ENCODE data around the gene ARHGEF19.
"Not testable (repeated sequence)": the region's sequence is repeated elsewhere in the genome, so short reads cannot be mapped to it uniquely, and the experiment has no call there.

The ARHGEF19 gene

DNA sequence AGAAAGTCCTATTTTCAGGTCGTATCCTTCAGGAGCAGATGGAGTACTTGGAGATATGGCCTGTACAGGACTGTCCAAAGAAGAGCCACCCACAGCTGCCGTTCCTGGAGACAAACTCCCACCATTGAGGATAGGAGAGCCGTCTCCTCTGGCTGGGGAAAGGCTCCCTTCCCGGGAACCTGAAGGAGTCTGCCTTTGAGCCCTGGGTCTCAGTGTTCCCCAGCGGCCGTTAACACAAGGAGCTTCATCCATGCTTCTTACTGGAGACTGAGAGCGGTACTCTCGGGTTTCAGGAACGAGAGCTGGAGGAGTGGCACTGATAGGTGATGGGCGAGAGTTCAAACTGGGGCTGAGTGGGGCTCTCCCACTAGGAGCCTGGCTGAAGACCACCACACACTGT is 38.9 kb upstream of the ARHGEF19 start:
- Histone ChIP-seq H3K4me3 (ENCODE audit: insufficient read depth, low read depth, low read length, poor library complexity, severe bottlenecking) (no peak overlapping the region), H3K9me3 (ENCODE audit: control insufficient read depth, low read length) (no peaks in the 10 kb centered on the region), H3K36me3 (ENCODE audit: control insufficient read depth, insufficient read depth, low read length) (peaks cover 39% of the 10 kb centered on the region), H3K27me3 (replicated peaks; ENCODE audit: control insufficient read depth, insufficient read depth, low read length, poor library complexity, severe bottlenecking) (no peaks in the 10 kb centered on the region), H3K4me1 (ENCODE audit: control insufficient read depth, insufficient read depth, low read length, poor library complexity, severe bottlenecking) (no peaks in the 10 kb centered on the region), H3K27ac (ENCODE audit: insufficient read depth, low read length, poor library complexity, severe bottlenecking) (no peak overlapping the region)
- DNase-seq = no peak

GRCh38 chr1:16250524-16251251 is 38.2 kb upstream of the ARHGEF19 start:
- no peaks in the 10 kb centered on the region for H3K27me3 ChIP-seq (replicated peaks; ENCODE audit: control insufficient read depth, insufficient read depth, low read length, poor library complexity, severe bottlenecking)
- H3K36me3 ChIP-seq (ENCODE audit: control insufficient read depth, insufficient read depth, low read length) = peaks cover 32% of the 10 kb centered on the region
- H3K27ac ChIP-seq (ENCODE audit: insufficient read depth, low read length, poor library complexity, severe bottlenecking) = no peak overlapping the region
- H3K9me3 ChIP-seq (ENCODE audit: control insufficient read depth, low read length) = no peaks in the 10 kb centered on the region
- no peak for DNase-seq
- no peaks in the 10 kb centered on the region for H3K4me1 ChIP-seq (ENCODE audit: control insufficient read depth, insufficient read depth, low read length, poor library complexity, severe bottlenecking)
- H3K4me3 ChIP-seq (ENCODE audit: insufficient read depth, low read depth, low read length, poor library complexity, severe bottlenecking) = no peak overlapping the region

DNA sequence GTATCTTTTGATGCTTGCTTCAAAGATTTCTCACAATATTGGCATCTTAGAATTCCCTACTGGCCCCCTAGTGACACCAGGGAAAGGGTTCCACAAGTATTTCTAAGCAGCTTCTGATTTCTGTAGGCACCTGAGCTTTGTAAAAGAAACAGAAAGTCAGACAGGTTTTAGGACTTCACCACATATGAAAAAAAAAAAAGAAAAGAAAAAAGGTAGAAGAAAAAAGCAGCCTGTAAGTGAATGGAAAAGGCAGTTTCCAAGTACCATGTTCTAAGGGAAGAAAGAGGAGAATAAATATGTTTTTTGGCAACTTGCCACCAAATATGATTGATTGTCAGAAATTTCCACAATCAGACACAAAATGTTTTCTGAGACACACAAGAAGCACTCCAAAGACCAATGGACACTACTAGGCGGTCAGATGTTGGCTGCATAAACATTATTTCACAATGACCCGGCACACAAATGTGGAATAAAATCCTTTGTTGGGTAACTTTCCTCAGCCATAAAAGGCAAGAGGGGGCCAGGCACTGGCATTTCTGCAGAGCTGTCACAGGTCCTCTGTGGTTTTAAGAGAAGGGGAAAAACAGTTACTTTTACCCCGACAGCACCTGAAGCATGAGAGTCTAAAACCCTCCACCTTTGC is 37.3 kb upstream of the ARHGEF19 start:
- H3K4me3 ChIP-seq (ENCODE audit: insufficient read depth, low read depth, low read length, poor library complexity, severe bottlenecking) = no peak overlapping the region
- no peaks in the 10 kb centered on the region for H3K27me3 ChIP-seq (replicated peaks; ENCODE audit: control insufficient read depth, insufficient read depth, low read length, poor library complexity, severe bottlenecking)
- no peak for DNase-seq
- no peak overlapping the region for H3K27ac ChIP-seq (ENCODE audit: insufficient read depth, low read length, poor library complexity, severe bottlenecking)
- H3K9me3 ChIP-seq (ENCODE audit: control insufficient read depth, low read length) = no peaks in the 10 kb centered on the region
- H3K36me3 ChIP-seq (ENCODE audit: control insufficient read depth, insufficient read depth, low read length) = peaks cover 22% of the 10 kb centered on the region
- H3K4me1 ChIP-seq (ENCODE audit: control insufficient read depth, insufficient read depth, low read length, poor library complexity, severe bottlenecking) = no peaks in the 10 kb centered on the region

DNA sequence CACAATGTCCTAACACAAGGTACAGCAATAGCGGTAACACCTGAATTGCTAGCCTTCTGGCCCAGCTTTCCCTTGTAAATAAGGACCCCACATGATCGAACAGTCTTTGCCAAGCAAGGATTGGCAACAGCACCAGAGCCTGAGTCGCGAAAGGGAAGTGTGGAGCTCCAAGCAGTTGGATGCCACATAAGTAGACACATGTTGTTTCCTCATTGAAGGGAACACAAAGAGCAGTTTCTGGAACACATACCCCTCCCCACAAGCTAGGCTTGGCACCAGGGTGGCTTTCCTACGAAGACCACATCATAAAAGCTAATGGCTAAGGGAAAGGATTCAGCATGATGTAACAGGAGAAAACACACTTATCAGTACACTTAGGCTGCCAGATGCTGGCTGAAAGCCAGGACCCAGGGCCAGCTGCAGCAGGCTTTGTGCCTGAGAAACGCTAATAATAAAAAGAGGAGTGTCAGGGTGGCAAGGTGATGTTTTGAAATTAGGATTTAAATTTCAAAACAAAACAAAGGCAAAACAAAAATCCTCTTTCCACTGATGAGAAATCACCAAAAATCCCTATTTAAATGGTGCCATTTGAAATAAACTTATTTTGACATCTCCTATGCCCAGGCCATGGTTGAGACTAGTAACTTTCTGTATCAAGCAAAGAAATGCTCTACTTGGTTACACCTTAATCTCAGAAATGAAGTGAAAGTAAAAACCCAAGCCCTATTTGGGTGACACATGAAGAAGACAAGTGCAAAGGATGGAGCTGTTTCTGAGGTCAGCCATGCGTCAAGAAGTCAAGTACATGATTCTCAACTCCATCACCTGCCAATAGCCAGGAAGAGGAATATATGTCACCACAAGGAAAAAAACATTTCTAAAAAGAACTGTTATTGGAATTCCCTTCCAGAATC is 36.4 kb upstream of the ARHGEF19 start:
- peaks cover 21% of the 10 kb centered on the region for H3K36me3 ChIP-seq (ENCODE audit: control insufficient read depth, insufficient read depth, low read length)
- H3K4me3 ChIP-seq (ENCODE audit: insufficient read depth, low read depth, low read length, poor library complexity, severe bottlenecking) = no peak overlapping the region
- H3K9me3 ChIP-seq (ENCODE audit: control insufficient read depth, low read length) = no peaks in the 10 kb centered on the region
- H3K27ac ChIP-seq (ENCODE audit: insufficient read depth, low read length, poor library complexity, severe bottlenecking) = no peak overlapping the region
- no peaks in the 10 kb centered on the region for H3K27me3 ChIP-seq (replicated peaks; ENCODE audit: control insufficient read depth, insufficient read depth, low read length, poor library complexity, severe bottlenecking)
- DNase-seq = no peak
- no peaks in the 10 kb centered on the region for H3K4me1 ChIP-seq (ENCODE audit: control insufficient read depth, insufficient read depth, low read length, poor library complexity, severe bottlenecking)

GRCh38 chr1:16248007-16248436 is 35.6 kb upstream of the ARHGEF19 start:
- no peak for DNase-seq
- Histone ChIP-seq H3K4me1 (ENCODE audit: control insufficient read depth, insufficient read depth, low read length, poor library complexity, severe bottlenecking) (no peaks in the 10 kb centered on the region), H3K4me3 (ENCODE audit: insufficient read depth, low read depth, low read length, poor library complexity, severe bottlenecking) (no peak overlapping the region), H3K27me3 (replicated peaks; ENCODE audit: control insufficient read depth, insufficient read depth, low read length, poor library complexity, severe bottlenecking) (no peaks in the 10 kb centered on the region), H3K36me3 (ENCODE audit: control insufficient read depth, insufficient read depth, low read length) (peaks cover 21% of the 10 kb centered on the region), H3K27ac (ENCODE audit: insufficient read depth, low read length, poor library complexity, severe bottlenecking) (no peak overlapping the region), H3K9me3 (ENCODE audit: control insufficient read depth, low read length) (no peaks in the 10 kb centered on the region)

DNA sequence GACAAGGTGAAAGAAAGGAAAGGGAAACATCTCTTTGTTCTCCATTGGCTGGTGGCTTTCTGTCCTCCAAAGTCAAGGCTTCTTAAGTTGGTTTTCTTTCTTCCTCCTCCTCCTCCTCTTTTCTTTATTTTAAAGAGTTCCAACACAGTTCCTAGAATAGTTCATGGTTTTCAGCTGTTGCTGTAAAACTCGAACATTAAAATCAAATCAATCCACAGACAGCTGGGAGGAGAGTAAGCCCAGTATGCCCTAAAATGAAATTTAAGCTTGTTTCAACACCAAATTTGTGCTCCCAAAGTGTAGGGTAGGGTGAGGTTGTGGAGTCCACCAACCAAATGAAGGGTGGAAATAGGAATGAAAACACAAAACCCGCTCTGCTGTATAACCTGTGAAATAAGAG is 35.0 kb upstream of the ARHGEF19 start:
- no peaks in the 10 kb centered on the region for H3K9me3 ChIP-seq (ENCODE audit: control insufficient read depth, low read length)
- no peak for DNase-seq
- peaks cover 18% of the 10 kb centered on the region for H3K36me3 ChIP-seq (ENCODE audit: control insufficient read depth, insufficient read depth, low read length)
- H3K27ac ChIP-seq (ENCODE audit: insufficient read depth, low read length, poor library complexity, severe bottlenecking) = no peak overlapping the region
- no peaks in the 10 kb centered on the region for H3K4me1 ChIP-seq (ENCODE audit: control insufficient read depth, insufficient read depth, low read length, poor library complexity, severe bottlenecking)
- H3K27me3 ChIP-seq (replicated peaks; ENCODE audit: control insufficient read depth, insufficient read depth, low read length, poor library complexity, severe bottlenecking) = no peaks in the 10 kb centered on the region
- H3K4me3 ChIP-seq (ENCODE audit: insufficient read depth, low read depth, low read length, poor library complexity, severe bottlenecking) = no peak overlapping the region

GRCh38 chr1:16246961-16247360 is 34.5 kb upstream of the ARHGEF19 start:
- Histone ChIP-seq H3K36me3 (ENCODE audit: control insufficient read depth, insufficient read depth, low read length) (peaks cover 13% of the 10 kb centered on the region), H3K27me3 (replicated peaks; ENCODE audit: control insufficient read depth, insufficient read depth, low read length, poor library complexity, severe bottlenecking) (no peaks in the 10 kb centered on the region), H3K4me3 (ENCODE audit: insufficient read depth, low read depth, low read length, poor library complexity, severe bottlenecking) (no peak overlapping the region), H3K4me1 (ENCODE audit: control insufficient read depth, insufficient read depth, low read length, poor library complexity, severe bottlenecking) (no peaks in the 10 kb centered on the region), H3K27ac (ENCODE audit: insufficient read depth, low read length, poor library complexity, severe bottlenecking) (no peak overlapping the region), H3K9me3 (ENCODE audit: control insufficient read depth, low read length) (no peaks in the 10 kb centered on the region)
- no peak for DNase-seq

- not testable (repeated sequence) for H3K9me3 ChIP-seq (ENCODE audit: control insufficient read depth, low read length); H3K4me1 ChIP-seq (ENCODE audit: control insufficient read depth, insufficient read depth, low read length, poor library complexity, severe bottlenecking); H3K27me3 ChIP-seq (replicated peaks; ENCODE audit: control insufficient read depth, insufficient read depth, low read length, poor library complexity, severe bottlenecking); H3K27ac ChIP-seq (ENCODE audit: insufficient read depth, low read length, poor library complexity, severe bottlenecking); DNase-seq; H3K36me3 ChIP-seq (ENCODE audit: control insufficient read depth, insufficient read depth, low read length); H3K4me3 ChIP-seq (ENCODE audit: insufficient read depth, low read depth, low read length, poor library complexity, severe bottlenecking)
These were observed 33.8 kb upstream of the ARHGEF19 start for GRCh38 chr1:16246239-16246638.

GRCh38 chr1:16245476-16246196 is 33.2 kb upstream of the ARHGEF19 start:
- DNase-seq = no peak
- Histone ChIP-seq H3K9me3 (ENCODE audit: control insufficient read depth, low read length) (no peaks in the 10 kb centered on the region), H3K27ac (ENCODE audit: insufficient read depth, low read length, poor library complexity, severe bottlenecking) (no peak overlapping the region), H3K4me3 (ENCODE audit: insufficient read depth, low read depth, low read length, poor library complexity, severe bottlenecking) (no peak overlapping the region), H3K27me3 (replicated peaks; ENCODE audit: control insufficient read depth, insufficient read depth, low read length, poor library complexity, severe bottlenecking) (no peaks in the 10 kb centered on the region), H3K4me1 (ENCODE audit: control insufficient read depth, insufficient read depth, low read length, poor library complexity, severe bottlenecking) (no peaks in the 10 kb centered on the region), H3K36me3 (ENCODE audit: control insufficient read depth, insufficient read depth, low read length) (peaks cover 2% of the 10 kb centered on the region)
